Parathyroid adenoma (tissue), 2 donors: ENCODE results near the gene SUPV3L1.

Experiments
- H2AFZ ChIP-seq: fragments of 300-600 bp; sonication (generic); one replicate; pipeline ENCODE4 v1.7.0; 2017; ENCODE audit warnings: antibody characterized with exemption, mild to moderate bottlenecking
- H3K27ac ChIP-seq: fragments of 300-600 bp; sonication (generic); one replicate; pipeline ENCODE4 v1.7.0; 2017
- H3K27me3 ChIP-seq: fragments of 300-600 bp; sonication (generic); one replicate; pipeline ENCODE4 v1.7.0; 2017; ENCODE audit warnings: low read length; ENCODE audit not compliant: control insufficient read depth, insufficient read depth
- H3K36me3 ChIP-seq: fragments of 300-600 bp; sonication (generic); one replicate; pipeline ENCODE4 v1.7.0; 2017; ENCODE audit warnings: low read length; ENCODE audit not compliant: control insufficient read depth, insufficient read depth
- H3K4me1 ChIP-seq: fragments of 300-600 bp; sonication (generic); one replicate; pipeline ENCODE4 v1.7.0; 2017; ENCODE audit warnings: control low read depth
- H3K4me2 ChIP-seq: fragments of 300-600 bp; sonication (generic); one replicate; pipeline ENCODE4 v1.7.0; 2017; ENCODE audit warnings: low read length
- H3K4me3 ChIP-seq: fragments of 300-600 bp; sonication (generic); one replicate; pipeline ENCODE4 v1.7.0; 2017; ENCODE audit warnings: low read depth, low read length
- H3K79me2 ChIP-seq: fragments of 300-600 bp; sonication (generic); one replicate; pipeline ENCODE4 v1.7.0; 2017; ENCODE audit warnings: control low read depth
- H3K9ac ChIP-seq: fragments of 300-600 bp; sonication (generic); one replicate; pipeline ENCODE4 v1.7.0; 2017; ENCODE audit warnings: mild to moderate bottlenecking
- H3K9me3 ChIP-seq: fragments of 300-600 bp; sonication (generic); one replicate; pipeline ENCODE4 v1.7.0; 2017; ENCODE audit warnings: low read length; ENCODE audit not compliant: control insufficient read depth
- CTCF ChIP-seq: fragments of 300-600 bp; sonication (generic); IDR thresholded peaks from one replicate; pipeline ENCODE4 v1.7.0; 2017; ENCODE audit warnings: antibody characterized with exemption, mild to moderate bottlenecking
- donor health status: primary hyperparathyroidism.

Gene SUPV3L1

GRCh38 chr10:69242040-69242851, 62.2 kb downstream of the SUPV3L1 start:
- Histone ChIP-seq H3K27ac (no peak overlapping the region), H3K4me3 (no peak overlapping the region), H3K36me3 (no peaks in the 10 kb centered on the region), H3K4me2 (no peak overlapping the region), H3K27me3 (no peaks in the 10 kb centered on the region), H3K4me1 (no peaks in the 10 kb centered on the region), H3K9ac (no peak overlapping the region), H3K79me2 (no peaks in the 10 kb centered on the region), H2AFZ (no peak overlapping the region), H3K9me3 (no peaks in the 10 kb centered on the region)
- TF ChIP-seq CTCF = no peak

- Histone ChIP-seq H3K27ac (no peak overlapping the region), H3K79me2 (no peaks in the 10 kb centered on the region), H3K9ac (no peak overlapping the region), H3K9me3 (no peaks in the 10 kb centered on the region), H3K27me3 (no peaks in the 10 kb centered on the region), H3K4me3 (no peak overlapping the region), H3K36me3 (no peaks in the 10 kb centered on the region), H3K4me1 (no peaks in the 10 kb centered on the region), H3K4me2 (no peak overlapping the region), H2AFZ (no peak overlapping the region)
- TF ChIP-seq CTCF = no peak
Measured at GRCh38 chr10:69242852-69243212, 62.8 kb downstream of the SUPV3L1 start.

GRCh38 chr10:69243817-69244216, 63.8 kb downstream of the SUPV3L1 start:
- no peaks in the 10 kb centered on the region for H3K36me3 ChIP-seq
- no peak overlapping the region for H3K27ac ChIP-seq
- no peaks in the 10 kb centered on the region for H3K27me3 ChIP-seq
- no peaks in the 10 kb centered on the region for H3K9me3 ChIP-seq
- no peaks in the 10 kb centered on the region for H3K79me2 ChIP-seq
- no peak overlapping the region for H3K4me3 ChIP-seq
- H3K4me2 ChIP-seq = no peak overlapping the region
- no peak overlapping the region for H3K9ac ChIP-seq
- no peaks in the 10 kb centered on the region for H3K4me1 ChIP-seq
- no peak for TF ChIP-seq CTCF
- no peak overlapping the region for H2AFZ ChIP-seq

- H3K9ac ChIP-seq = no peak overlapping the region
- H3K4me2 ChIP-seq = no peak overlapping the region
- H3K27ac ChIP-seq = no peak overlapping the region
- no peaks in the 10 kb centered on the region for H3K27me3 ChIP-seq
- H3K9me3 ChIP-seq = no peaks in the 10 kb centered on the region
- no peaks in the 10 kb centered on the region for H3K36me3 ChIP-seq
- H3K79me2 ChIP-seq = no peaks in the 10 kb centered on the region
- H2AFZ ChIP-seq = no peak overlapping the region
- TF ChIP-seq CTCF = no peak
- no peaks in the 10 kb centered on the region for H3K4me1 ChIP-seq
- H3K4me3 ChIP-seq = no peak overlapping the region
Measured at GRCh38 chr10:69246036-69246435, 66.0 kb downstream of the SUPV3L1 start.
